ENCODE data around the gene GTF3C2. TPM values are rescaled to one million over a fixed set of nuclear protein-coding genes. Genes with fewer than 3 reads are reported as not detected.

GTF3C2 gene
- total and polyA plus RNA-seq, 9 of the 15 experiments (the other 6 are each of a cell fraction or from before 2014, with no cell fraction given): 35.5 to 96.8 (median 53.0) TPM

DNA sequence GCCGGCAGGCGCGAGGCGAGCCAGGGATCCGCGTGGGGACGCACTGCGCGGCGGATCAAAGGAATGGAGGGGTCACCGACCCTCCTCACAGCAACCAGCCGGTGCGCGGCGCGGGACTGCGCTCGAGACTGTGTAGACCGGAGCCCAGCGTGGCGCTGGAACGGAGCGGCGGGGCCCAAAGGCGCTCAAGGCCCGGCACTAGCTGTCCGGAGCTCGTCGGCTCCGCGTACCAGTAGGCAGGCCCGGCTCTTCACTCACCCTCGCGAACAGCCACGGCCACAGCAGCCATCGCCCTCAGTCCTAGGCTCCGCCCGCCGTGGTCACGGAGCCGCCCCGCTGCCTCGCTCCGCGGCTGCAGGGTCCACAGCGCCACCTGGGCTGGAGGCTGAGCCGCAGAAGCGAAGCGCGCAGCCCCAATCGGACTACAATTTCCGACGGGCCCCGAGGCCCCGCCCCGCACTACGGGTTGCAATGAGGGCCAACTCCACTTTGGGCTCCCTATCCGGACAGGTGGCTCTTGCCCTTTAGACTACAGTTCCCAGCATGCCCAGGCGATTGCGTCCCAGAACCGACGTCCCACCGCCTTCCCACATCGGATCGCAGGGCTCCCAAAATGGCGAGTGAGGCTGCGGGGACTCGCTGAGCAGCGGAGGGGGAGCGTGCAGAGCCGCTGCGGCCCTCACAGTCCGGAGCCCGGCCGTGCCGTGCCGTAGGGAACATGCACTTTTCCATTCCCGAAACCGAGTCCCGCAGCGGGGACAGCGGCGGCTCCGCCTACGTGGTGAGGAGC, 13.7 kb upstream of the GTF3C2 start, which contains the start of the genes EIF2B4 and SNX17 (continued):
- TF ChIP-seq SMARCA5 (IDR thresholded peaks at IDR 0.05) (no peak), MECOM (CRISPR knock-in tag; IDR thresholded peaks at IDR 0.05) (no peak), MCM2 (IDR thresholded peaks at IDR 0.05; ENCODE audit: low read depth) (no peak), RHOXF2B (CRISPR knock-in tag; conservative IDR thresholded peaks at IDR 0.05) (no peak), SIX5 (IDR thresholded peaks at IDR 0.05; ENCODE audit: borderline replicate concordance in 1 of 2, insufficient read depth in 1 of 2, low read depth in 1 of 2, low read length in 2 of 2) (peak; percentile 97 to 98), CHD2 (IDR thresholded peaks at IDR 0.05; ENCODE audit: low read depth, low read length) (peak; percentile 13), CBX2 (IDR thresholded peaks at IDR 0.05; ENCODE audit: insufficient read depth, low read length, poor library complexity, severe bottlenecking) (no peak), EGR1 (conservative IDR thresholded peaks at IDR 0.05) (peak; percentile 60), HIVEP1 (CRISPR knock-in tag; IDR thresholded peaks at IDR 0.05) (no peak), ZNF140 (CRISPR knock-in tag; IDR thresholded peaks at IDR 0.05) (no peak), ZNF583 (CRISPR knock-in tag; IDR thresholded peaks at IDR 0.05) (no peak), RBM15 (IDR thresholded peaks at IDR 0.05; ENCODE audit: insufficient read depth, low read length) (no peak), ZSCAN29 (IDR thresholded peaks at IDR 0.05) (peak; percentile 97), ZNF175 (CRISPR knock-in tag; IDR thresholded peaks at IDR 0.05; ENCODE audit: low read depth) (peak; percentile 33; the same call in 1 of the 2 replicates), ZNF707 (CRISPR knock-in tag; conservative IDR thresholded peaks at IDR 0.05) (no peak), SAP30 (IDR thresholded peaks at IDR 0.05; ENCODE audit: borderline replicate concordance, insufficient read depth, low read depth, low read length, poor library complexity, severe bottlenecking) (peak; percentile 92), NUFIP1 (IDR thresholded peaks at IDR 0.05; ENCODE audit: partially characterized antibody) (no peak), YBX1 (IDR thresholded peaks at IDR 0.05) (no peak)
- TF ChIP-seq, protein P1, sequence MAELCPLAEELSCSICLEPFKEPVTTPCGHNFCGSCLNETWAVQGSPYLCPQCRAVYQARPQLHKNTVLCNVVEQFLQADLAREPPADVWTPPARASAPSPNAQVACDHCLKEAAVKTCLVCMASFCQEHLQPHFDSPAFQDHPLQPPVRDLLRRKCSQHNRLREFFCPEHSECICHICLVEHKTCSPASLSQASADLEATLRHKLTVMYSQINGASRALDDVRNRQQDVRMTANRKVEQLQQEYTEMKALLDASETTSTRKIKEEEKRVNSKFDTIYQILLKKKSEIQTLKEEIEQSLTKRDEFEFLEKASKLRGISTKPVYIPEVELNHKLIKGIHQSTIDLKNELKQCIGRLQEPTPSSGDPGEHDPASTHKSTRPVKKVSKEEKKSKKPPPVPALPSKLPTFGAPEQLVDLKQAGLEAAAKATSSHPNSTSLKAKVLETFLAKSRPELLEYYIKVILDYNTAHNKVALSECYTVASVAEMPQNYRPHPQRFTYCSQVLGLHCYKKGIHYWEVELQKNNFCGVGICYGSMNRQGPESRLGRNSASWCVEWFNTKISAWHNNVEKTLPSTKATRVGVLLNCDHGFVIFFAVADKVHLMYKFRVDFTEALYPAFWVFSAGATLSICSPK (IDR thresholded peaks at IDR 0.05; ENCODE audit: borderline replicate concordance): no peak
- TF ChIP-seq, protein P2, sequence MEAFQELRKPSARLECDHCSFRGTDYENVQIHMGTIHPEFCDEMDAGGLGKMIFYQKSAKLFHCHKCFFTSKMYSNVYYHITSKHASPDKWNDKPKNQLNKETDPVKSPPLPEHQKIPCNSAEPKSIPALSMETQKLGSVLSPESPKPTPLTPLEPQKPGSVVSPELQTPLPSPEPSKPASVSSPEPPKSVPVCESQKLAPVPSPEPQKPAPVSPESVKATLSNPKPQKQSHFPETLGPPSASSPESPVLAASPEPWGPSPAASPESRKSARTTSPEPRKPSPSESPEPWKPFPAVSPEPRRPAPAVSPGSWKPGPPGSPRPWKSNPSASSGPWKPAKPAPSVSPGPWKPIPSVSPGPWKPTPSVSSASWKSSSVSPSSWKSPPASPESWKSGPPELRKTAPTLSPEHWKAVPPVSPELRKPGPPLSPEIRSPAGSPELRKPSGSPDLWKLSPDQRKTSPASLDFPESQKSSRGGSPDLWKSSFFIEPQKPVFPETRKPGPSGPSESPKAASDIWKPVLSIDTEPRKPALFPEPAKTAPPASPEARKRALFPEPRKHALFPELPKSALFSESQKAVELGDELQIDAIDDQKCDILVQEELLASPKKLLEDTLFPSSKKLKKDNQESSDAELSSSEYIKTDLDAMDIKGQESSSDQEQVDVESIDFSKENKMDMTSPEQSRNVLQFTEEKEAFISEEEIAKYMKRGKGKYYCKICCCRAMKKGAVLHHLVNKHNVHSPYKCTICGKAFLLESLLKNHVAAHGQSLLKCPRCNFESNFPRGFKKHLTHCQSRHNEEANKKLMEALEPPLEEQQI (IDR thresholded peaks at IDR 0.05): no peak; the same call in 1 of the 2 replicates
- TF ChIP-seq, protein P3, sequence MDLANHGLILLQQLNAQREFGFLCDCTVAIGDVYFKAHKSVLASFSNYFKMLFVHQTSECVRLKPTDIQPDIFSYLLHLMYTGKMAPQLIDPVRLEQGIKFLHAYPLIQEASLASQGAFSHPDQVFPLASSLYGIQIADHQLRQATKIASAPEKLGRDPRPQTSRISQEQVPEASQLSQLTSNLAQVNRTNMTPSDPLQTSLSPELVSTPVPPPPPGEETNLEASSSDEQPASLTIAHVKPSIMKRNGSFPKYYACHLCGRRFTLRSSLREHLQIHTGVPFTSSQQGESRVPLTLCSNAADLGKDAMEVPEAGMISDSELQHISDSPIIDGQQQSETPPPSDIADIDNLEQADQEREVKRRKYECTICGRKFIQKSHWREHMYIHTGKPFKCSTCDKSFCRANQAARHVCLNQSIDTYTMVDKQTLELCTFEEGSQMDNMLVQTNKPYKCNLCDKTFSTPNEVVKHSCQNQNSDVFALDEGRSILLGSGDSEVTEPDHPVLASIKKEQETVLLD (IDR thresholded peaks at IDR 0.05): peak; percentile 56; the same call in 1 of the 2 replicates
- TF ChIP-seq, protein P4, sequence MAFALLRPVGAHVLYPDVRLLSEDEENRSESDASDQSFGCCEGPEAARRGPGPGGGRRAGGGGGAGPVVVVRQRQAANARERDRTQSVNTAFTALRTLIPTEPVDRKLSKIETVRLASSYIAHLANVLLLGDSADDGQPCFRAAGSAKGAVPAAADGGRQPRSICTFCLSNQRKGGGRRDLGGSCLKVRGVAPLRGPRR (CRISPR knock-in tag; IDR thresholded peaks at IDR 0.05): no peak; the same call in 1 of the 2 replicates
